Uterus (tissue), 4 donors: ENCODE results near the gene GLYATL1. TPM values are rescaled to one million over a fixed set of nuclear protein-coding genes. Genes with fewer than 3 reads are reported as not detected.
"Not testable (repeated sequence)": the region's sequence is repeated elsewhere in the genome, so short reads cannot be mapped to it uniquely, and the experiment has no call there.

Experiments used
- DNase-seq, 2 donors: peaks; one replicate each; pipeline ENCODE4 v3.0.0-alpha.2; 2019 to 2020
- H3K27ac ChIP-seq, 2 donors: fragments of 200-600 bp; sonication (generic); 1 replicate in 1 of 2; 2 replicates in 1 of 2; pipeline ENCODE4 v1.5.1; 2016 to 2018
- H3K27me3 ChIP-seq, 2 donors: fragments of 200-600 bp; sonication (generic); one replicate each; pipeline ENCODE4 v1.5.1; 2018 to 2019; ENCODE audit warnings: control low read depth in 1 of 2
- H3K36me3 ChIP-seq, 2 donors: fragments of 200-600 bp; sonication (generic); one replicate each; pipeline ENCODE4 v1.5.1; 2019; ENCODE audit warnings: control low read depth in 1 of 2
- H3K4me1 ChIP-seq, 2 donors: fragments of 200-600 bp; sonication (generic); one replicate each; pipeline ENCODE4 v1.5.1; 2018 to 2019; ENCODE audit warnings: control low read depth in 1 of 2
- H3K4me3 ChIP-seq, 2 donors: fragments of 200-600 bp; sonication (generic); 1 replicate in 1 of 2; 2 replicates in 1 of 2; pipeline ENCODE4 v1.5.1; 2018 to 2019; ENCODE audit warnings: mild to moderate bottlenecking in 1 of 2
- H3K9me3 ChIP-seq, 2 donors: fragments of 200-600 bp; sonication (generic); one replicate each; pipeline ENCODE4 v1.5.1; 2019; ENCODE audit warnings: control low read depth in 1 of 2
- CTCF ChIP-seq, 4 experiments: fragments of 200-600 bp in 2 of 4; fragments of 450-650 bp in 2 of 4; sonication (generic) in 2 of 4; IDR thresholded peaks; one replicate each; pipeline ENCODE4 v1.5.1; 2016 to 2019; ENCODE audit warnings: antibody characterized with exemption in 4 of 4, mild to moderate bottlenecking in 2 of 4, moderate library complexity in 1 of 4
- POLR2A ChIP-seq, 2 donors: fragments of 450-650 bp; IDR thresholded peaks; one replicate each; pipeline ENCODE4 v1.6.1; 2016; ENCODE audit warnings: antibody characterized with exemption in 2 of 2, mild to moderate bottlenecking in 1 of 2, moderate library complexity in 1 of 2
- intact Hi-C: fragments of 100-400 bp; cut with DNase I; formaldehyde crosslinking; loops from one replicate; pipeline ENCODE4 v1.15.1; 2023; ENCODE audit warnings: low total_unique reads
- total RNA-seq, 4 donors: library from RNA; depleted of rRNA in 3 of 4; stranded (reverse); fragments of >200 nt in 3 of 4; gene quantifications; one replicate each; pipeline versions ENCODE4 v1.1.0 to v1.2.4, GENCODE V29; 2014 to 2023
- donor health status: DM: yes; HTN: yes; CAD: no.

GLYATL1 gene
- total RNA-seq, 4 donors from 2014 or later: 1.2 TPM; not detected in 3

- Histone ChIP-seq H3K36me3 (no peaks in the 10 kb centered on the region), H3K9me3 (no peaks in the 10 kb centered on the region), H3K4me1 (no peaks in the 10 kb centered on the region), H3K27ac (no peak overlapping the region), H3K4me3 (no peak overlapping the region), H3K27me3 (no peaks in the 10 kb centered on the region)
- DNase-seq: no peak
- intact Hi-C loops: no loop called here
- no peak for TF ChIP-seq CTCF (IDR thresholded peaks at IDR 0.05)
These were observed 53.2 kb downstream of the GLYATL1 start for GRCh38 chr11:58992489-58992888.

GRCh38 chr11:58994171-58994570 is 54.9 kb downstream of the GLYATL1 start:
- Histone ChIP-seq H3K4me3 (no peak overlapping the region), H3K4me1 (no peaks in the 10 kb centered on the region), H3K36me3 (no peaks in the 10 kb centered on the region), H3K9me3 (no peaks in the 10 kb centered on the region), H3K27me3 (no peaks in the 10 kb centered on the region), H3K27ac (no peak overlapping the region)
- intact Hi-C loops: no loop called here
- TF ChIP-seq POLR2A (IDR thresholded peaks at IDR 0.05) (no peak), CTCF (IDR thresholded peaks at IDR 0.05) (no peak)
- no peak for DNase-seq

GRCh38 chr11:58998480-58999290 is 59.4 kb downstream of the GLYATL1 start:
- no peaks in the 10 kb centered on the region for H3K27me3 ChIP-seq
- H3K36me3 ChIP-seq: no peaks in the 10 kb centered on the region
- H3K27ac ChIP-seq: no peak overlapping the region
- no peaks in the 10 kb centered on the region for H3K4me1 ChIP-seq
- no peak for DNase-seq
- no peaks in the 10 kb centered on the region for H3K9me3 ChIP-seq
- TF ChIP-seq POLR2A (IDR thresholded peaks at IDR 0.05) (no peak), CTCF (IDR thresholded peaks at IDR 0.05) (no peak)
- intact Hi-C loops: no loop called here
- H3K4me3 ChIP-seq: no peak overlapping the region

GRCh38 chr11:58999291-58999680 is 60.0 kb downstream of the GLYATL1 start:
- TF ChIP-seq POLR2A (IDR thresholded peaks at IDR 0.05): no peak
- no peak for TF ChIP-seq CTCF (IDR thresholded peaks at IDR 0.05)
- intact Hi-C loops: no loop called here
- Histone ChIP-seq H3K4me3 (no peak overlapping the region), H3K27ac (no peak overlapping the region), H3K36me3 (no peaks in the 10 kb centered on the region), H3K27me3 (no peaks in the 10 kb centered on the region), H3K9me3 (no peaks in the 10 kb centered on the region), H3K4me1 (no peaks in the 10 kb centered on the region)
- no peak for DNase-seq

DNA sequence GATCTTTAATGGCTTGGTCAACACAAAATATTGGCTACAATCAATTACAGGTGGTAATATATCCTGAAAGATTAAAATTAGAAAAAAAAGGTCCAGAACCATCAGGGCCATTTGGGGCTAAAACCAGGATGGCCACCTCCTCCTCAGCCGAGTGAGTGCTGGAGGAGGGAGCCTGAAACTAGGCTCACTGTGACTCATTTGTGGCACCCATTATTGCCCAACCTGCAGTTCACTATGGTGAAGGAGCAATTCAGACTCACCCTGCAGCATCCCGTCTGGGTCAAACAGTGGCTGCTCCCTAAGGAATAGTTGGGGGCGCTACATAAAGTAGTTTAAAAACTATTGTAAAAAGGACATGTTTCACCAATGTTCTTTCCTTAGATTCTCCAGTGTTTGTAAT is 60.7 kb downstream of the GLYATL1 start:
- Histone ChIP-seq H3K27me3 (no peaks in the 10 kb centered on the region), H3K27ac (no peak overlapping the region), H3K4me3 (no peak overlapping the region), H3K36me3 (no peaks in the 10 kb centered on the region), H3K4me1 (no peaks in the 10 kb centered on the region), H3K9me3 (no peaks in the 10 kb centered on the region)
- intact Hi-C loops: no loop called here
- DNase-seq: no peak
- TF ChIP-seq CTCF (IDR thresholded peaks at IDR 0.05): no peak
- TF ChIP-seq POLR2A (IDR thresholded peaks at IDR 0.05): no peak

DNA sequence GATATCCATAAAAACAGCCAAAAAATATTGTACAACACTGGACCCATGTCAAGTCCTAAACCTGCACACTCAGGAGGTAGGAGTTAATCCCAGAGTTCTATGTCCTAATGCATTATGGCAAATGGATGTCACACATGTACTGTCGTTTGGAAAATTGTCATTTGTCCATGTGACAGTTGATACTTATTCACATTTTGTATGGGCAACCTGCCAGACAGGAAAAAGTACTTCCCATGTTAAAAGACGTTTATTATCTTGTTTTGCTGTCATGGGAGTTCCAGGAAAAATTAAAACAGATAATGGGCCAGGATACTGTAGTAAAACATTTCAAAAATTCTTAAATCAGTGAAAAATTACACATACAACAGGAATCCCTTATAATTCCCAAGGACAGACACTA is 62.7 kb downstream of the GLYATL1 start:
- H3K27ac ChIP-seq, H3K36me3 ChIP-seq, H3K27me3 ChIP-seq, H3K4me3 ChIP-seq, DNase-seq, H3K4me1 ChIP-seq, intact Hi-C loops, H3K9me3 ChIP-seq: not testable (repeated sequence)
